OCI-LY7 (cell line): Measurements from ENCODE around the gene PAK1IP1. TPM values are rescaled to one million over a fixed set of nuclear protein-coding genes. Genes with fewer than 3 reads are reported as not detected.

Experiments
- BruUV-seq: library from RNA; stranded (reverse); fragments of 400-500 nt; replicated peaks from 2 replicates; lab custom pipeline; 2021; lab: Mats Ljungman, UMichigan
- CTCF ChIA-PET: fragments of 300-600 bp; sonication (Branson Sonifier 250); formaldehyde crosslinking; loops from one replicate; lab custom pipeline; 2022; ENCODE audit warnings: antibody characterized with exemption; ENCODE audit not compliant: unreplicated experiment; lab: Charles Lee
- POLR2A ChIA-PET: fragments of 300-600 bp; sonication (Branson Sonifier 250); formaldehyde crosslinking; loops from one replicate; lab custom pipeline; 2022; ENCODE audit warnings: antibody characterized with exemption; lab: Charles Lee
- DNase-seq: peaks from one replicate; pipeline ENCODE4 v3.0.0-alpha.2; 2015; ENCODE audit warnings: low spot score
- H2AFZ ChIP-seq: fragments of 200-600 bp; sonication (generic), shearing (Covaris generic); 2 replicates; pipeline ENCODE4 v1.6.1; 2014; ENCODE audit warnings: mild to moderate bottlenecking, antibody characterized with exemption, low read length, moderate library complexity
- H3K27ac ChIP-seq: fragments of 200-600 bp; sonication (generic); 2 replicates; pipeline ENCODE4 v1.5.1; 2014; ENCODE audit warnings: mixed run types, low read depth, mild to moderate bottlenecking, moderate library complexity, low read length, inconsistent platforms; ENCODE audit not compliant: poor library complexity, severe bottlenecking
- H3K36me3 ChIP-seq: fragments of 200-600 bp; sonication (generic); 2 replicates; pipeline ENCODE4 v1.6.1; 2014; ENCODE audit warnings: mild to moderate bottlenecking, antibody characterized with exemption, low read length, moderate library complexity, mixed read lengths; ENCODE audit not compliant: insufficient read depth
- H3K4me1 ChIP-seq: fragments of 200-600 bp; sonication (generic); 2 replicates; pipeline ENCODE4 v1.5.1; 2014; ENCODE audit warnings: mild to moderate bottlenecking, low read length; ENCODE audit not compliant: insufficient read depth, poor library complexity, severe bottlenecking
- H3K4me2 ChIP-seq: fragments of 200-600 bp; sonication (generic); 2 replicates; pipeline ENCODE4 v1.6.1; 2014; ENCODE audit warnings: mild to moderate bottlenecking, low read length
- H3K4me3 ChIP-seq: fragments of 200-600 bp; sonication (generic); 2 replicates; pipeline ENCODE4 v1.5.1; 2014; ENCODE audit warnings: mild to moderate bottlenecking, low read depth, low read length; ENCODE audit not compliant: poor library complexity, severe bottlenecking
- H3K79me2 ChIP-seq: fragments of 200-600 bp; sonication (generic); 2 replicates; pipeline ENCODE4 v1.6.1; 2016; ENCODE audit warnings: low read depth, mild to moderate bottlenecking, low read length, moderate library complexity, mixed read lengths; ENCODE audit not compliant: insufficient read depth
- H3K9me2 ChIP-seq: fragments of 200-600 bp; sonication (generic); 2 replicates; pipeline ENCODE4 v1.6.1; 2016; ENCODE audit warnings: mild to moderate bottlenecking, low read length, mixed read lengths; ENCODE audit not compliant: insufficient read depth
- H3K9me3 ChIP-seq: fragments of 200-600 bp; sonication (generic); 2 replicates; pipeline ENCODE4 v1.6.1; 2014; ENCODE audit warnings: mild to moderate bottlenecking, mixed run types, low read length, mixed read lengths
- H4K20me1 ChIP-seq: fragments of 200-600 bp; sonication (generic); 2 replicates; pipeline ENCODE4 v1.6.1; 2014; ENCODE audit warnings: mild to moderate bottlenecking, antibody characterized with exemption, low read length, moderate library complexity, mixed read lengths; ENCODE audit not compliant: insufficient read depth
- EZH2phosphoT487 ChIP-seq: fragments of 200-600 bp; sonication (generic); IDR thresholded peaks from 2 replicates; pipeline ENCODE4 v1.6.1; 2018; ENCODE audit warnings: low read depth, borderline replicate concordance, mild to moderate bottlenecking, mixed run types, antibody characterized with exemption, low read length, moderate library complexity, mixed read lengths
- intact Hi-C: fragments of 100-400 bp; cut with micrococcal nuclease; formaldehyde crosslinking; loops from one replicate; pipeline ENCODE4 v1.10.0; 2022; ENCODE audit not compliant: unreplicated experiment
- total RNA-seq, 2 experiments: library from RNA; depleted of rRNA in 1 of 2; stranded (reverse); fragments of >200 nt in 1 of 2; shearing (Covaris generic) in 1 of 2; gene quantifications; 2 replicates each; pipeline ENCODE4 v1.2.3, GENCODE V29; 2014 to 2022
- TF ChIP-seq, protein P1 (sequence below): fragments of 200-600 bp; sonication (generic); conservative IDR thresholded peaks from 2 replicates; pipeline ENCODE4 v1.5.1; 2014; ENCODE audit warnings: mild to moderate bottlenecking, antibody characterized with exemption, low read length, moderate library complexity, mixed read lengths

PAK1IP1 gene
- total RNA-seq, 2 experiments from 2014 or later, result 21.8 to 27.8 TPM

DNA sequence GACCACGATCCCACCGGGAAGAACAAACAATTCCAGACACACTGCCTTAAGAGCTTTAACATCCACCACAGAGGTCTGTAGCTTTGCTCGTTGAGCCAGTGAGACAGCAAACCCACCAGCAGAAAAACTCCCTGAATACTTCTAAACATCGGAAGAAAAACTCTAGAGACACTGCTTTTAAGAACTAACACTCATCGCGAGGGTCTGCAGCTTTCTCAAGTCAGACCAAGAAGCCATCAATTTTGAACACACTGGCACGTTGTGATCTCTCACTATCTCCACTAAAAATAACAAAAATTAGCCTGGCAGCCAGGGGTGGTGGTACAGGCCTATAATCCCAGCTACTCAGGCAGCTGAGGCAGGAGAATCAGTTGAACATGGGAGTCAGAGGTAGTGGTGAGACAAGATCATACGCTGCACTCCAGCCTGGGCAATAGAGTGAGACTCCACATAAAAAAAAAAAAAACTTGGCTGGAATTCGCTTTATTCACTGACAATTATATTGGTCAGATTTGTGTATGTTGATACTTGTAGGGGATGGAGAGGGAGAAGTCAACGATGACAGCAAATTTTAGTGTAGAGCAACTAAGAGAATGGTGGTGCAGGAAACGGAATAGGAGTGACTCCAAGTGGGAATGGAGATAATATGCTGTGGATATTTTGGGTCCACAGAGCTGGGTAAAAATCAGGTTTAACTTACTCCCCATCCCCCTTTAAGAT, 27.2 kb downstream of the PAK1IP1 start:
- TF ChIP-seq, protein P1, sequence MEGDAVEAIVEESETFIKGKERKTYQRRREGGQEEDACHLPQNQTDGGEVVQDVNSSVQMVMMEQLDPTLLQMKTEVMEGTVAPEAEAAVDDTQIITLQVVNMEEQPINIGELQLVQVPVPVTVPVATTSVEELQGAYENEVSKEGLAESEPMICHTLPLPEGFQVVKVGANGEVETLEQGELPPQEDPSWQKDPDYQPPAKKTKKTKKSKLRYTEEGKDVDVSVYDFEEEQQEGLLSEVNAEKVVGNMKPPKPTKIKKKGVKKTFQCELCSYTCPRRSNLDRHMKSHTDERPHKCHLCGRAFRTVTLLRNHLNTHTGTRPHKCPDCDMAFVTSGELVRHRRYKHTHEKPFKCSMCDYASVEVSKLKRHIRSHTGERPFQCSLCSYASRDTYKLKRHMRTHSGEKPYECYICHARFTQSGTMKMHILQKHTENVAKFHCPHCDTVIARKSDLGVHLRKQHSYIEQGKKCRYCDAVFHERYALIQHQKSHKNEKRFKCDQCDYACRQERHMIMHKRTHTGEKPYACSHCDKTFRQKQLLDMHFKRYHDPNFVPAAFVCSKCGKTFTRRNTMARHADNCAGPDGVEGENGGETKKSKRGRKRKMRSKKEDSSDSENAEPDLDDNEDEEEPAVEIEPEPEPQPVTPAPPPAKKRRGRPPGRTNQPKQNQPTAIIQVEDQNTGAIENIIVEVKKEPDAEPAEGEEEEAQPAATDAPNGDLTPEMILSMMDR, result no peak
- TF ChIP-seq EZH2phosphoT487, result no peak
- ChIA-PET POLR2A (interaction anchor here (0.6 to 3.2 kb wide), 11 partner anchors 13 to 211 kb away, joined by 3 to 20 read pairs (median 4); partner anchors contain the start of genes PAK1IP1 and TMEM14B), CTCF (interaction anchor here (0.6 kb wide), 1 partner anchor 240 kb away, joined by 3 read pairs; no protein-coding TSS in a partner anchor)
- Histone ChIP-seq H3K4me1 (peaks cover 27% of the 10 kb centered on the region), H3K4me3 (peak overlapping the region; percentile 72), H2AFZ (peak overlapping the region; percentile 95), H3K27ac (peak overlapping the region; percentile 38), H3K9me2 (no peaks in the 10 kb centered on the region), H3K36me3 (no peaks in the 10 kb centered on the region), H3K79me2 (no peaks in the 10 kb centered on the region), H3K4me2 (peak overlapping the region; percentile 81), H4K20me1 (no peaks in the 10 kb centered on the region), H3K9me3 (peaks cover 19% of the 10 kb centered on the region; the same call in 1 of the 2 replicates)
- BruUV-seq, result TSS peak; percentile 87
- intact Hi-C loops, result no loop called here
- DNase-seq, result no peak

DNA sequence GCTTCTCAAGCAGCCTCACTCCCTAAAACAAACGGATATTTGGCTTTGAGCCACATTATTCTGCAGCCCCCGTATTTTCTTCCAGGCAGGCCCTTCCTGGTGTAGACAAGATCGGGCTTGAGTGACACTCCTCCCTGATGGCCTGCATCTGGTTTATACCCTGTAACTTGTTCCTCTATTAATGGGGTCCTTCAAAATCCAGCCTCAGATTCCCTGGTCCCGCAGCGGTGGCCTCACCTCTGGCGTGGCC, 27.7 kb downstream of the PAK1IP1 start:
- peaks cover 19% of the 10 kb centered on the region; the same call in 1 of the 2 replicates for H3K9me3 ChIP-seq
- no peaks in the 10 kb centered on the region for H3K9me2 ChIP-seq
- H3K27ac ChIP-seq, result peak overlapping the region; percentile 38
- TF ChIP-seq EZH2phosphoT487, result no peak
- TF ChIP-seq, protein P1, result no peak
- intact Hi-C loops, result no loop called here
- H3K4me2 ChIP-seq, result peak overlapping the region; percentile 81
- H4K20me1 ChIP-seq, result no peaks in the 10 kb centered on the region
- H3K79me2 ChIP-seq, result no peaks in the 10 kb centered on the region
- ChIA-PET CTCF (interaction anchor here (0.8 kb wide), 1 partner anchor 244 kb away, joined by 4 read pairs; no protein-coding TSS in a partner anchor), POLR2A (interaction anchor here (0.6 to 3.2 kb wide), 11 partner anchors 15 to 211 kb away, joined by 3 to 20 read pairs (median 4); partner anchors contain the start of genes PAK1IP1 and TMEM14B)
- peaks cover 27% of the 10 kb centered on the region for H3K4me1 ChIP-seq
- no TSS peak for BruUV-seq
- no peak for DNase-seq
- peak overlapping the region; percentile 72 for H3K4me3 ChIP-seq
- H3K36me3 ChIP-seq, result no peaks in the 10 kb centered on the region
- H2AFZ ChIP-seq, result peak overlapping the region; percentile 95
